ENCODE data around the gene H19. TPM values are rescaled to one million over a fixed set of nuclear protein-coding genes. Genes with fewer than 3 reads are reported as not detected.
A peak's percentile ranks its signal among the peaks of the same experiment; 100 is the strongest.

The H19 gene
- total RNA-seq, 2 donors from 2014 or later = 0.55 to 3.8 TPM

DNA sequence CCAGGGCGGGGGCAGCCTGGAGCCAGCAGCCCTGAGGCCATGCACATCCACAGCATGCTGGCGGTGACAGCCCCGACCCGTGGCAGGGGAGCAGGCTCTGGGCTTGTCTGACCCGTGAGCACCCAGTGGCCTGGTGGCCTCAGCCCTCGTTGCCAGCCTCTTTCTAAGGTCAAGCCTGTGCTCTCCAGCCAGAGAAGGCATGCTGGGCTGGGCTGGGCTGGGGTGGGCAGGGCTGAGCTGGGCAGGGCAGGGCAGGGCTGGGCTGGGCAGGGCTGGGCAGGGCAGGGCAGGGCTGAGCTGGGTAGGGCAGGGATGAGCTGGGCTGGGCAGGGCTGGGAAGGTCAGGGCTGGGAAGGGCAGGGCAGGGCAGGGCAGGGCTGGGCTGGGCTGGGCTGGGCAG lies 10.6 kb downstream of the H19 start:
- Mint-ChIP-seq H3K9me3 (no peaks in the 10 kb centered on the region), H3K4me1 (no peaks in the 10 kb centered on the region), H3K36me3 (ENCODE audit: low read depth) (no peaks in the 10 kb centered on the region), H3K27ac (no peak overlapping the region), H3K27me3 (ENCODE audit: insufficient read depth) (no peaks in the 10 kb centered on the region), H3K4me3 (no peak overlapping the region)
- Histone ChIP-seq H3K9me3 (ENCODE audit: control insufficient read depth, low read length) (no peaks in the 10 kb centered on the region), H3K27ac (ENCODE audit: low read depth, low read length) (no peak overlapping the region), H3K27me3 (ENCODE audit: control insufficient read depth, insufficient read depth, low read length, poor library complexity, severe bottlenecking) (no peaks in the 10 kb centered on the region), H3K36me3 (ENCODE audit: control insufficient read depth, insufficient read depth, low read length) (no peaks in the 10 kb centered on the region), H3K4me3 (ENCODE audit: low read length) (no peak overlapping the region), H3K4me1 (ENCODE audit: control insufficient read depth, insufficient read depth, low read length) (no peaks in the 10 kb centered on the region), H3K9ac (ENCODE audit: extremely low read depth, low read length, poor library complexity, severe bottlenecking) (no peak overlapping the region)
- no CpG with 5 or more reads among the region's 6 CpGs for WGBS, 2 experiments (ENCODE audit: insufficient coverage in 1 of 2, insufficient read length in 1 of 2)
- no peak for DNase-seq
- TF ChIP-seq, protein P1, sequence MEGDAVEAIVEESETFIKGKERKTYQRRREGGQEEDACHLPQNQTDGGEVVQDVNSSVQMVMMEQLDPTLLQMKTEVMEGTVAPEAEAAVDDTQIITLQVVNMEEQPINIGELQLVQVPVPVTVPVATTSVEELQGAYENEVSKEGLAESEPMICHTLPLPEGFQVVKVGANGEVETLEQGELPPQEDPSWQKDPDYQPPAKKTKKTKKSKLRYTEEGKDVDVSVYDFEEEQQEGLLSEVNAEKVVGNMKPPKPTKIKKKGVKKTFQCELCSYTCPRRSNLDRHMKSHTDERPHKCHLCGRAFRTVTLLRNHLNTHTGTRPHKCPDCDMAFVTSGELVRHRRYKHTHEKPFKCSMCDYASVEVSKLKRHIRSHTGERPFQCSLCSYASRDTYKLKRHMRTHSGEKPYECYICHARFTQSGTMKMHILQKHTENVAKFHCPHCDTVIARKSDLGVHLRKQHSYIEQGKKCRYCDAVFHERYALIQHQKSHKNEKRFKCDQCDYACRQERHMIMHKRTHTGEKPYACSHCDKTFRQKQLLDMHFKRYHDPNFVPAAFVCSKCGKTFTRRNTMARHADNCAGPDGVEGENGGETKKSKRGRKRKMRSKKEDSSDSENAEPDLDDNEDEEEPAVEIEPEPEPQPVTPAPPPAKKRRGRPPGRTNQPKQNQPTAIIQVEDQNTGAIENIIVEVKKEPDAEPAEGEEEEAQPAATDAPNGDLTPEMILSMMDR (conservative IDR thresholded peaks at IDR 0.05) = no peak

DNA sequence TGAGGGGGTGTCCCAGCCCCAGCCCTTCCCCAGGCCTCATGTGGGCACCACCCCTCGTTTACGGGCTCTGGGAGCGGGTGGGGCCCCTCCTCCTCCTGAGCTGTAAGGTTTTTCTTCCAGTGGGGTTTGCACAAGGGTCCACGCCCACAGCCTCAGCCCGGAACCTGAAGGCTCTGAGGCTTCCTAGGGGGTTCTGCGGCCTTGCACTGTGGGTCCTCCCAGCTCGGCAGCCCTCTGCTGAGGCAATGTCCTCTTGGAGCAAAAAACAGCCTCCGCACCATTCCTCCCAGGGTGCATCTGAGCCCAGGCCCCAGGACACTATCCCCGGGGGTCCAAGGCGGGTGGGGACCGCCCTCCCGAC lies 14.1 kb downstream of the H19 start:
- no peaks in the 10 kb centered on the region for H3K27me3 ChIP-seq (ENCODE audit: control insufficient read depth, insufficient read depth, low read length, poor library complexity, severe bottlenecking)
- no peaks in the 10 kb centered on the region for H3K36me3 ChIP-seq (ENCODE audit: control insufficient read depth, insufficient read depth, low read length)
- no peaks in the 10 kb centered on the region for H3K36me3 Mint-ChIP-seq (ENCODE audit: low read depth)
- H3K4me3 ChIP-seq (ENCODE audit: low read length) = no peak overlapping the region
- no peak overlapping the region for H3K4me3 Mint-ChIP-seq
- no peak overlapping the region for H3K27ac ChIP-seq (ENCODE audit: low read depth, low read length)
- H3K9me3 Mint-ChIP-seq = no peaks in the 10 kb centered on the region
- no peak overlapping the region for H3K27ac Mint-ChIP-seq
- H3K9ac ChIP-seq (ENCODE audit: extremely low read depth, low read length, poor library complexity, severe bottlenecking) = no peak overlapping the region
- TF ChIP-seq, protein P1 (conservative IDR thresholded peaks at IDR 0.05) = no peak
- H3K27me3 Mint-ChIP-seq (ENCODE audit: insufficient read depth) = no peaks in the 10 kb centered on the region
- H3K9me3 ChIP-seq (ENCODE audit: control insufficient read depth, low read length) = no peaks in the 10 kb centered on the region
- no peaks in the 10 kb centered on the region for H3K4me1 ChIP-seq (ENCODE audit: control insufficient read depth, insufficient read depth, low read length)
- 96% methylated on average over 6 of the region's 12 CpGs; no CpG with 5 or more reads in 1 of the 2 experiments for WGBS, 2 experiments (ENCODE audit: insufficient coverage in 1 of 2, insufficient read length in 1 of 2)
- no peaks in the 10 kb centered on the region for H3K4me1 Mint-ChIP-seq
- DNase-seq = peak; percentile 1

DNA sequence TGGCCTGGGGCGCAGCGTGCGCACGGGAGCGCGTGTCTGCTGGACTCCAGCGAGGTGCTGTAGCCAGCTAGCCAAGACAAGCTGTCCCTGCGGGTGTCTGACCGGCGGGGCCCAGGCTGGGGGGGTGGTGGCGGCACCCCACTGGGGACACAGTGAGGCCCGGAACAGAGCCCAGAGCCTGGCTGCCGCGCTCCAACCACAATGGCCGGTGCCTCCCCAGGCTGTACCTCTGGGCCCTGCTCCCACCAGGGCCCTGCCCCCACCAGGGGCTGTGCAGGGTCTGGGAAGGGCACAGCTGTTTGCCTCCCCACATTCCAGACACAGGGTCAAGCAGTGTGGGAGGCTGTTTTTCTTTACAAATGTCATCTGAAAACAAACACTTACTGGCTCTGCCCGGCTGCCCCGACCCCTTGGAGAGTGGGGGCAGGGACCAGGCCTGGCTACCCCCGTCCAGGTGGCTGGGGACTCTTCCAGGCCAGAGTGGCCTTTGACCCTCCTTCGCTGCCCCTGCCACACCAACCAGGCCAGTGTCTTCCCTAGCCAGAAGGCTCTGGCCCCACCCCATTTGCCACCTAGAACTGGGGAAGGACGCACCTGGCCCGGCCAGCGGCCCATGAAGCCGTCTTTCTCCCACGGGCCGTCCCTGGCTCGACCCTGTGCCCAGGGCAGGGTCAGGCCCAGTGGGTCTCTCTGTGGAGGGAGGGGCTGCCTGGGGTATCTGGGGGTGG lies 14.6 kb downstream of the H19 start:
- Mint-ChIP-seq H3K4me3 (no peak overlapping the region), H3K36me3 (ENCODE audit: low read depth) (no peaks in the 10 kb centered on the region), H3K27ac (no peak overlapping the region), H3K4me1 (no peaks in the 10 kb centered on the region), H3K27me3 (ENCODE audit: insufficient read depth) (no peaks in the 10 kb centered on the region), H3K9me3 (no peaks in the 10 kb centered on the region)
- H3K27me3 ChIP-seq (ENCODE audit: control insufficient read depth, insufficient read depth, low read length, poor library complexity, severe bottlenecking) = no peaks in the 10 kb centered on the region
- no peaks in the 10 kb centered on the region for H3K4me1 ChIP-seq (ENCODE audit: control insufficient read depth, insufficient read depth, low read length)
- no peak overlapping the region for H3K9ac ChIP-seq (ENCODE audit: extremely low read depth, low read length, poor library complexity, severe bottlenecking)
- H3K27ac ChIP-seq (ENCODE audit: low read depth, low read length) = no peak overlapping the region
- H3K4me3 ChIP-seq (ENCODE audit: low read length) = no peak overlapping the region
- no peaks in the 10 kb centered on the region for H3K9me3 ChIP-seq (ENCODE audit: control insufficient read depth, low read length)
- no CpG with 5 or more reads among the region's 26 CpGs for WGBS, 2 experiments (ENCODE audit: insufficient coverage in 1 of 2, insufficient read length in 1 of 2)
- TF ChIP-seq, protein P1 (conservative IDR thresholded peaks at IDR 0.05) = no peak
- no peak for DNase-seq
- no peaks in the 10 kb centered on the region for H3K36me3 ChIP-seq (ENCODE audit: control insufficient read depth, insufficient read depth, low read length)
